Smooth muscle cell (in vitro differentiated cells): ENCODE data around the gene COQ10B. TPM values are rescaled to one million over a fixed set of nuclear protein-coding genes. Genes with fewer than 3 reads are reported as not detected.
A peak's percentile ranks its signal among the peaks of the same experiment; 100 is the strongest.

Source experiments
- DNase-seq: peaks from one replicate; lab custom pipeline; 2025; ENCODE audit not compliant: unreplicated experiment; lab: John Stamatoyannopoulos, UW
- H2AFZ ChIP-seq: fragments of 200-600 bp; sonication (generic); 2 replicates; pipeline ENCODE4 v1.6.0; 2016; ENCODE audit warnings: antibody characterized with exemption, low read depth, mild to moderate bottlenecking
- H3F3A ChIP-seq: fragments of 200-600 bp; sonication (generic); 2 replicates; pipeline ENCODE4 v1.6.0; 2017; ENCODE audit warnings: antibody characterized with exemption, low read depth
- H3K27ac ChIP-seq: fragments of 200-600 bp; sonication (generic); 2 replicates; pipeline ENCODE4 v1.5.1; 2016; ENCODE audit warnings: low read depth, mild to moderate bottlenecking
- H3K27me3 ChIP-seq: fragments of 200-600 bp; sonication (generic); 2 replicates; pipeline ENCODE4 v1.6.1; 2016; ENCODE audit warnings: low read depth, mild to moderate bottlenecking
- H3K36me3 ChIP-seq: fragments of 200-600 bp; sonication (generic); 2 replicates; pipeline ENCODE4 v1.5.1; 2016; ENCODE audit warnings: low read depth
- H3K4me1 ChIP-seq: fragments of 200-600 bp; sonication (generic); 2 replicates; pipeline ENCODE4 v1.5.1; 2016; ENCODE audit warnings: low read depth
- H3K4me2 ChIP-seq: fragments of 200-600 bp; sonication (generic); 2 replicates; pipeline ENCODE4 v1.6.0; 2016; ENCODE audit warnings: mild to moderate bottlenecking
- H3K4me3 ChIP-seq: fragments of 200-600 bp; sonication (generic); 2 replicates; pipeline ENCODE4 v1.5.1; 2016; ENCODE audit warnings: mild to moderate bottlenecking
- H3K79me2 ChIP-seq: fragments of 200-600 bp; sonication (generic); 2 replicates; pipeline ENCODE4 v1.6.0; 2016; ENCODE audit warnings: low read depth, mild to moderate bottlenecking
- H3K9ac ChIP-seq: fragments of 200-600 bp; sonication (generic); 2 replicates; pipeline ENCODE4 v1.6.0; 2016; ENCODE audit warnings: low read depth
- H3K9me3 ChIP-seq: fragments of 200-600 bp; sonication (generic); replicated peaks from 2 replicates; pipeline ENCODE4 v1.5.1; 2016; ENCODE audit warnings: low read depth
- H4K20me1 ChIP-seq: fragments of 200-600 bp; sonication (generic); 2 replicates; pipeline ENCODE4 v1.6.0; 2016; ENCODE audit warnings: low read depth
- WGBS: methylation state at CpG from one replicate; pipeline ENCODE4 v1.1.7; 2016; ENCODE audit warnings: low lambda C conversion rate; 5-methylcytosine and 5-hydroxymethylcytosine counted together
- polyA plus RNA-seq: library from polyadenylated mRNA; unstranded; fragments of >200 nt; fragmentation: Nextera tagmentation; extraction: Ambion mirVana; gene quantifications from 2 replicates; pipeline ENCODE4 v1.2.1, GENCODE V29; 2016
- total RNA-seq: library from RNA; depleted of rRNA; stranded (reverse); fragments of >200 nt; gene quantifications from 2 replicates; pipeline ENCODE4 v1.2.3, GENCODE V29; 2014
- TF ChIP-seq, protein P1 (sequence below): fragments of 200-600 bp; sonication (generic); IDR thresholded peaks from 2 replicates; pipeline ENCODE4 v1.5.1; 2017; ENCODE audit warnings: borderline replicate concordance, mild to moderate bottlenecking, antibody characterized with exemption; ENCODE audit not compliant: insufficient read depth, poor library complexity, severe bottlenecking

The COQ10B gene
- total and polyA plus RNA-seq, 2 experiments from 2014 or later = 50.6 to 61.5 TPM

DNA sequence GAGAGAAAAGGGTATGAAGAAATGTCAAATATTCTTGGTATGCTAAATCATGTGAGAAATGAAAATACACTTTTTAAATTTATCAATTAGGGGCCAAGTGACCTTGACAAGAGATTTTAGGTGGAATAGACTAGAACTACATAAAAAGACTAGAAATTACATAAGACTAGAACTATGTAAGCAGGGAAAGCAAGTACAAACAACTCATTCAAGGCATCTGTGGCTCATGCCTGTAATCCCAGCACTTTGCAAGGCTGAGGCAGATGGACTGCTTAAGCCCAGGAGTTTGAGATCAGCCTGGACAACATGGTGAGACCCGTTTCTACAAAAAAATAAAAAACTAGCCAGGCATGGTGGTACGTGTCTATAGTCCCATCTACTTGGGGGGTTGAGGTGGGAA is 38.8 kb upstream of the COQ10B start:
- Histone ChIP-seq H3K36me3 (peaks cover 42% of the 10 kb centered on the region), H3K9ac (no peak overlapping the region), H3F3A (no peaks in the 10 kb centered on the region), H3K27me3 (no peaks in the 10 kb centered on the region), H3K4me1 (no peaks in the 10 kb centered on the region), H3K79me2 (peaks cover 80% of the 10 kb centered on the region), H4K20me1 (peaks cover 95% of the 10 kb centered on the region), H3K4me3 (no peak overlapping the region), H3K4me2 (no peak overlapping the region), H2AFZ (no peak overlapping the region), H3K27ac (no peak overlapping the region), H3K9me3 (no peaks in the 10 kb centered on the region)
- TF ChIP-seq, protein P1, sequence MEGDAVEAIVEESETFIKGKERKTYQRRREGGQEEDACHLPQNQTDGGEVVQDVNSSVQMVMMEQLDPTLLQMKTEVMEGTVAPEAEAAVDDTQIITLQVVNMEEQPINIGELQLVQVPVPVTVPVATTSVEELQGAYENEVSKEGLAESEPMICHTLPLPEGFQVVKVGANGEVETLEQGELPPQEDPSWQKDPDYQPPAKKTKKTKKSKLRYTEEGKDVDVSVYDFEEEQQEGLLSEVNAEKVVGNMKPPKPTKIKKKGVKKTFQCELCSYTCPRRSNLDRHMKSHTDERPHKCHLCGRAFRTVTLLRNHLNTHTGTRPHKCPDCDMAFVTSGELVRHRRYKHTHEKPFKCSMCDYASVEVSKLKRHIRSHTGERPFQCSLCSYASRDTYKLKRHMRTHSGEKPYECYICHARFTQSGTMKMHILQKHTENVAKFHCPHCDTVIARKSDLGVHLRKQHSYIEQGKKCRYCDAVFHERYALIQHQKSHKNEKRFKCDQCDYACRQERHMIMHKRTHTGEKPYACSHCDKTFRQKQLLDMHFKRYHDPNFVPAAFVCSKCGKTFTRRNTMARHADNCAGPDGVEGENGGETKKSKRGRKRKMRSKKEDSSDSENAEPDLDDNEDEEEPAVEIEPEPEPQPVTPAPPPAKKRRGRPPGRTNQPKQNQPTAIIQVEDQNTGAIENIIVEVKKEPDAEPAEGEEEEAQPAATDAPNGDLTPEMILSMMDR = no peak
- 91% methylated on average over 2 of the region's 2 CpGs for WGBS
- no peak for DNase-seq

DNA sequence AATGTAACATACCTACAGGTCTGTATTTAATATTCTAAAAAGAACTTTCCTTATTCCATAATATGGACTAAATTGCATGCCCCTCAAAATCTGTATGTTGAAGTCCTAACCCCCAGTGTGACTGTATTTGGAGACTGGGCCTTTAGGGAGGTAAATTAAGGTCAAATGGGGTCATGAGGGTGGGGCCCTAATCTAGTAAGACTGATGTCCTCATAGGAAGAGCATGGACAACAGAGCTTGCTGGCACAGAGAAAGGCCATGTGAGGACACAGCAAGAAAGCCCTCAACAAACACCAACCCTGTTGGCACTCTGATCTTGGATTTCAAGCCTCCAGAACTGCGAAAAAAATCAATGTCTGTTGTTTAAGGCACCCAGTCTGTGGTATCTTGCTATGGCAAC is 37.1 kb upstream of the COQ10B start:
- Histone ChIP-seq H3K4me1 (no peaks in the 10 kb centered on the region), H3K9me3 (no peaks in the 10 kb centered on the region), H3K27ac (no peak overlapping the region), H3K36me3 (peaks cover 47% of the 10 kb centered on the region), H3K27me3 (no peaks in the 10 kb centered on the region), H3K9ac (no peak overlapping the region), H3K4me2 (no peak overlapping the region), H3F3A (peaks cover 4% of the 10 kb centered on the region), H3K79me2 (peaks cover 83% of the 10 kb centered on the region), H2AFZ (no peak overlapping the region), H3K4me3 (no peak overlapping the region), H4K20me1 (peaks cover 96% of the 10 kb centered on the region)
- TF ChIP-seq, protein P1 = no peak
- WGBS = 93% methylated on average over 1 of the region's 1 CpG
- no peak for DNase-seq

DNA sequence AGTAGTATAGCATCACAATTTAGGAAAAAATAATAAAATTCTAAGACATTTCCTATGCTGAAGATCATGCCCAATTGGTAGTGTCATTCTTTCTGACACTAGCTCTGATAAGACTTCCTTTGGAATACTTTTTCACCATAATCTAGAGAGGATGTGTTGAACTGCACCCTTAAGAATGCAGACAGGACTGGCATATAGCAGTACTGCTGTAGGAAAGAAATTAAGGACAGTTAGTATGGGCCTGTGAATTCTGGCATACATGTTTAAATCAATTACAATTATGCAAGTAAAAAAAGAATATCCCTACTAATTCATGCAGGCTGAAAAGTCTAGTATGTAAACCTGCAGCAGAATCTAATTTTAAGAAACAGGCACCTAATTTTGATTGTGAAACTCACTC is 33.9 kb upstream of the COQ10B start:
- TF ChIP-seq, protein P1 = no peak
- Histone ChIP-seq H3K4me2 (no peak overlapping the region), H3K9me3 (no peaks in the 10 kb centered on the region), H4K20me1 (peaks cover 98% of the 10 kb centered on the region), H3K79me2 (peaks cover 96% of the 10 kb centered on the region), H2AFZ (no peak overlapping the region), H3K27ac (peak overlapping the region; percentile 8), H3K36me3 (peaks cover 41% of the 10 kb centered on the region), H3K4me3 (no peak overlapping the region), H3K4me1 (no peaks in the 10 kb centered on the region), H3K27me3 (no peaks in the 10 kb centered on the region), H3F3A (peaks cover 4% of the 10 kb centered on the region), H3K9ac (no peak overlapping the region)
- no peak for DNase-seq

DNA sequence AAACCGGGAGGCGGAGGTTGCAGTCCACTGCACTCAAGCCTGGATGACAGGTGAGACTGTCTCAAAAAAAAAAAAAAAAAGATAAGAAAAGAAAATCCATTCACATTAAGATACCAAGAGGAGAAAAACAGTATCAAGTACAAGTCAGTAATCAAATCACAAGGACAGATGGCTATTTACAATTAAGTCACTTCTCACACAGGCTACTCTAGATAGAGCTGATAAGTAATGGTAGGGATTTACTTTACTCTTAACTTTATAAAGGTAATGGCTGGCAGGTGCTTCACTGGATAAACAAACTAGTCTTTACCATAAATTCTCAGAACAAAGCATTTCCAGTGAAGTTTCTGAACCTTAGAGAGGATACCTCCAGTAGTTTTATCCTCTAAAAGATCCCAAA is 30.0 kb upstream of the COQ10B start:
- no peak overlapping the region for H3K9ac ChIP-seq
- peaks cover 100% of the 10 kb centered on the region for H4K20me1 ChIP-seq
- TF ChIP-seq, protein P1 = no peak
- H3K79me2 ChIP-seq = peaks cover 98% of the 10 kb centered on the region
- no peak overlapping the region for H2AFZ ChIP-seq
- H3K36me3 ChIP-seq = peaks cover 21% of the 10 kb centered on the region
- WGBS = 100% methylated on average over 2 of the region's 2 CpGs
- DNase-seq = no peak
- H3K27ac ChIP-seq = no peak overlapping the region
- peaks cover 10% of the 10 kb centered on the region for H3K4me1 ChIP-seq
- H3K4me3 ChIP-seq = no peak overlapping the region
- peaks cover 4% of the 10 kb centered on the region for H3F3A ChIP-seq
- H3K9me3 ChIP-seq = no peaks in the 10 kb centered on the region
- no peaks in the 10 kb centered on the region for H3K27me3 ChIP-seq
- no peak overlapping the region for H3K4me2 ChIP-seq
